HPDE6-E6E7 (cell line): Measurements from ENCODE around the gene GFER.
"Not testable (repeated sequence)": the region's sequence is repeated elsewhere in the genome, so short reads cannot be mapped to it uniquely, and the experiment has no call there.

Experiments
- DNase-seq: peaks from one replicate; pipeline ENCODE4 v3.0.0; 2011; ENCODE audit warnings: missing footprints; ENCODE audit errors: extremely low spot score

The GFER gene

DNA sequence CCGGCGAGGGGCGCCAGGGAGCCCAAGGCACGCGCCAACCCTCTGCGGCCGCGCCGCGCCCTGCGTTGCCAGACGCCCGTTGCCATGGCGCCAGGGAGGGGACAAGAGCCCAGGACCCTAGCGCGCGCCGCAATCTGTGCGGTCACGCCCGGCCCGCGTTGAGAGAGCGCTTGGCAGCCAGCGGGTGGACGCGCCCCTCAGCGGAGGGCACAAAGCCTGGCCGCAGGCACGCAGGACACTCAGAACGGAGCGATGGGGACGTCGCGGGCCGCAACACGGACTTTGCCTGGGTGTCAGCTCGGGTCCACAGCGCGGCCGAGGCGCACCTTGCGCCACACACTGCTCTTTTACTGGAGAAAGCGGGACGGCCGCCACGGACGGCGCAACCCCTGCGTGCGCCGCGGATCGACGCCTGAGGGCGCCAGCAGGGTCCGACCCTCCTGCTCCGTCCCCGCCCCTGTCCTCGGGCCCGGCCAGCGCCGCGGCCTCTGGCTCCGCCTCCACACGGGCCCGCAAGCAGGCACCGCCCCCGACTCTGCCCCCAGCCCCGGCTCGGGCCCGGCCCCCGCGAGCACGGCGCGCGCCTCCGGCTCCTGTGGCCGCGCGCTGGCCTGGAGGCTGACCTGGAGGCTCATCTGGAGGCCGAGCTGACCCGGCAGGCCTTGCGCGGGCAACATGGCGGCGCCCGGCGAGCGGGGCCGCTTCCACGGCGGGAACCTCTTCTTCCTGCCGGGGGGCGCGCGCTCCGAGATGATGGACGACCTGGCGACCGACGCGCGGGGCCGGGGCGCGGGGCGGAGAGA, at the start of gene GFER:
GFER (plus strand) TSS at position 650 of the 803 bp plus-strand sequence; CDS start at position 676, 26 bp downstream.
- peak; percentile 72 for DNase-seq

- no peak for DNase-seq
These were observed 47.0 kb upstream of the GFER start for GRCh38 chr16:1936945-1937479.

DNA sequence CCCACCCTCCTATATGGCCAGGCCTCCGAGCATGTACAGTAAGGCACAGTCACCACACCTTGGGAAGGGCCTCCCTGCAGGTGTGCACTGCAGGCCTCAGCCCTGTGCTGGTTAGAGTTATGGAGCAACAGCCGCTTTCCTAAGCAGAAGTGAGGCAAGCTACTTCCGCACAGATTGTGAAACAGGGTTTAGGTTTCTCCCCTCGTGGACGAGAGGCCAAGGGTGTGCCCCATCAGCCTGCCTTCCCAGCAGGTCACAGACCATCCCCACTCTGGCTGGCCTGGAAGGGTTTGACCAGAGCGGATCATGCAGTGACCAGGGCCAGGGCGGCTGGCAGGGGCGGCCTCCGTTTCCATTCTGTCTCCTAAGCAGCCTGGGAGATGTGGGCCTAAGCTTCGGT, 45.7 kb upstream of the GFER start:
- DNase-seq, result no peak

DNA sequence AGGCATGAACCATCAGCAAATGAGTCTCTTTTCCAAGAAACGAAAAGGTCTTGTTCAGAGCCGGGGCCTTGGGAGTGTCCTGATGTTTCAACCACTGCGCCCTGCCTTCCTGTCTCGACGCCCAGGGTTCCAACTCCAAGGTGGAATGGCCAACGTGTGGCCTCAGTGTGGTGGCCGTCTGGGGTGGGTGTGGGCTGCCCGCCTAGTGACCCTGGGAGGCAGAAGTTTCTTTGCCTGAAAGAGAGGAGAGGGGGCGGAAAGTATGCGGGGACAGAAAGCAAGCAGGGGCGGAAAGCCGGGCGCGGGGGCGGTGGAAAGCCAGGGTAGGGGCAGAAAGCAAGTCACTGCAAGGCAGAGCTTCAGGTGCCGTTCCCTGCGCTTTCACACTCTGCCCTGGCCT, 45.1 kb upstream of the GFER start:
- DNase-seq, result no peak

GRCh38 chr16:1939833-1940232, 44.2 kb upstream of the GFER start:
- not testable (repeated sequence) for DNase-seq

GRCh38 chr16:1940273-1941161, 43.5 kb upstream of the GFER start:
- DNase-seq, result no peak

GRCh38 chr16:1941162-1942046, 42.6 kb upstream of the GFER start:
- no peak for DNase-seq

GRCh38 chr16:1942047-1942809, 41.8 kb upstream of the GFER start:
- DNase-seq, result no peak

DNA sequence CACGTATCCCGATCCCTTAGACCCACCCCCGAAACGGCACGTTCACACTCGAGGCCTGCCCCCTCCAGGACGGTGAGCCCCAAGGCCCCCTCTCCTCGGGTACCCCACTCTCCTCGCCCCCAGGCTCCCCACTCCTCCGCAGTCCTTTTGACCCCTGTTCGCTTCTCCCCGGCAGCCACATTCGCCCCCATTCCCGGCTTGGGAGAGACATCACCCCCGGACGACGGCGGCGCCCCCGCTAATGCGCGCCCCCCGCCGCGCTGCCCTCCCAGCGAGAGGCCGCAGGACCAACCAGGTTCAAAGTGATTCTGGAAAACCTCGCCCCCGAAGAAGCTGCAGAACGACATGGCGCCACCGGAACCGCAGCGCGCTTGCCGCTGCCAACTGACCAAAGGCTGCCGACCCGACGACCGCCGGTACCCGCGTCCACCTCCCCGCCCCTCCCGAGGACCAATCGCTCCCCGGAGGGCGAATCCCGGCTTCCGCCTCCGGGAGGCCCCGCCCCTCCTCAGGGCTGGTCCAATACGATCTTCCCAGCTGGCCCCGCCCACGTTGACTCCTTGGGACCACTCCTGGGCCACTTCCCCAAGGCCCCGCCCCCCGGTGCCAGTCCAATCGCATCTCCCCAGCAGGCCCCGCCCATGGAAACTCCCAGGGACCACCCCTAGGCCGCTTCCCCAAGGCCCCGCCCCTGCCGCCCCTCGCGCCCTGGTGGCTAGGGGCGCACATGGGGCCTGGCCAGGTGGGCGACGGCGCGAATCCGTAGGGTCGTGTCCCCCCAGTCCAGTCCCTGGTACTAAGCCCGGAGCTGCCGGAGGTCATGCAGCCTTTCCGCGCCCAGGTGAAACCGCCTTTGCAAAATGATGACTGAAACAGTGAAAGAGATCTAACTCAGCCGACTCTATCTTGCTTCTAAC, 40.9 kb upstream of the GFER start, which contains the start of gene MSRB1:
MSRB1 (minus strand) TSS at position 390 of the 917 bp plus-strand sequence; CDS start at position 347, 43 bp downstream.
- peak; percentile 96 for DNase-seq

GRCh38 chr16:1944612-1945199, 39.3 kb upstream of the GFER start:
- DNase-seq, result no peak

DNA sequence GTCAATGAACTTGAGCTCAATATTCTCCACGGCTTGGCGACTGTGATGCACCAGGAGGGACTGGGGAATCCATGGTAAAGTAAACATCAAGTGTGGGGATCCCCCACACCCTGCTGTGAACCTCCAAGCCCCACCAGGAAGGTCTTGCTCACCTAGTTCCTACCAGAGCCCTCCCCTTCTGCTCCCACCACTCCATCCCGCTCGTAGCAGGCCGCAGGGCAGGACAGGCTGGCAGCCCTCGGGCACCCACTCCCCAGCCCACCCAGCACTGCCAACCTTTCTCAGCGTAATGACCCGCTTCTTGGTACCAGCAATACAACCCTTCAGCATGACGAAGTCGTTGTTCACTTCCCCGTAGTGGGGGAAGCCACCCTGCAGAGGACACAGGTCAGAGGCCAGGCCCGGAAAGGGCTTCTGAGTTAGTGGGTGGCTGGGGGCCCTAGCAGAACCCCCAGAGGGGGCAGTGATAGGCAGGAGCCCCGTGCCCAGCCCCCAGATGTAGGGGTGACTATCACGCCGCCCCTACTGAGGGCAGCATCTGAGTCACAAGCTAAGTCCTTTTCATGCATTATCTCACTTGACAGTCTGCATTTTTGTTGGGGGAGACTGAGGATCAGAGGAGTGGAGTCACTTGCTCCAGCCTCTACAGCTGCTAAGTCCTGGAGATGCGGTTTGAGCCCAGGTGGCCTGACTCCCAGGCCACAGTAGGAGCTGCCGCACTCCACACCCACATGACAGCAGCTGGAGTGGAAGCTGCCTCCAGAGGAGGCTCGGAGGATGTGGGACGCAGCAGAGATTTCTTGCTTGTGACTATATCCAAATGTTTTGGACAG, 38.2 kb upstream of the GFER start:
- DNase-seq, result no peak

DNA sequence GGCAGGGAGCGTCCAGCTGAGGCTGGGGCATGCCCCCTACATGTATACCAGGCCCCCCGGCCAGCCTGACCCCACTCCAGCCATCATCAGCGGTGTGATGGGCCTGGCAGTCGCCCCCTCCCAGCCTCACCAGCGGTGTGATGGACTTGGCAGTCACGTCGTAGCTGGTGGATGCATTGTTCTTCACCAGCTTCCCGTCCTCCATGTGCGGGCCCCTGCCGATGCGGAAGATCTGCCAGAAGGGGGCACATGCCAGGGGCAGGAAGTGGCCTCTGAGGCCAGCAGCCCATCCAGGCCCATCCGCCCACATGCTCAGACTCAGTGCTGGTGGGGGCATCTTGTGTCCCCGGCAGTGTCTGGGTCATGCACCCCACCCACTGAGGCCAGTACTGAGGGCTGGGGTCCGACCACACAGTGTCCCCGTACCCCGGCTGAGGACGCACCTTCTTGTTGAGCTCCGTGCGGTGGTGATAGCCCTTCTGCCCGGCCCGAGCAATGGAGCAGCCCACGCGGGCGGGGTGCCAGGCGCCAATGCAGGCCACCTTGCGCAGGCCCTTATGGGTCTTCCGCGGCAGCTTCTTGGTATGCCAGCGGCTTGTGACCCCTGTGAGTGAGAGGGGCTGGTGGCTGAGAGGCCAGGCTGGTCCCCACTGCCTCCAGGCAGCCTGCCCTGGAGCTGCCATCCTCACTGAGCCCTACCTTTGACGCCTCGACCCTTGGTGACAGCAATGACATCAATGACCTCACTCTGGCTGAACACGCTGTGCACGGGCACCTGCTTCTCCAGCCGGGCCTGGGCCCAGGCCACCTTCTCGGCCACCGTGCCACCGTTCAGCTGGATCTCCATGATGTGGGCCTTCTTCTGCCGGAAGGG, 37.3 kb upstream of the GFER start:
- no peak for DNase-seq

- DNase-seq, result no peak
These were observed 36.7 kb upstream of the GFER start for GRCh38 chr16:1947369-1947670.

- DNase-seq, result no peak
These were observed 34.5 kb upstream of the GFER start for GRCh38 chr16:1949507-1949906.

GRCh38 chr16:1950047-1950446, 33.9 kb upstream of the GFER start:
- no peak for DNase-seq

DNA sequence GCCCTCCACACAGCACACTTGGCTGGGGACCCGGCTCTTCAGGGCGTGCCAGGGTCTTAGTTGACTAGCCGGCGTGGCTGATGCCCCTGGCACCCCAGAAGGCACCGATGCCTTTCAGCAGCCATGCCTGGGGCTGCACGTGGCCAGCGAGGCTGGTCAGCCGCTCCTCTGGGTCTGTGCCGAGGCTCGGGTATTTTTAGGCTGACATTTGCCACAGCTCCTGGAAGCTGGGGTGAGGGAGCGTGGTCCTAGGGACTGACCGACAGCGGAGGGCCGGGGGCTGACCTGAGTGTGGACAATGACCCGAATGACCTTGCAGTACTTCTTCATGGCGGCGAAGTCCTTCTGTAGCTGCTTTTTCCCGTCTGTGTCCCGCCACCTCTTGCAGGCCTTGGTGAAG, 33.4 kb upstream of the GFER start:
- no peak for DNase-seq

DNA sequence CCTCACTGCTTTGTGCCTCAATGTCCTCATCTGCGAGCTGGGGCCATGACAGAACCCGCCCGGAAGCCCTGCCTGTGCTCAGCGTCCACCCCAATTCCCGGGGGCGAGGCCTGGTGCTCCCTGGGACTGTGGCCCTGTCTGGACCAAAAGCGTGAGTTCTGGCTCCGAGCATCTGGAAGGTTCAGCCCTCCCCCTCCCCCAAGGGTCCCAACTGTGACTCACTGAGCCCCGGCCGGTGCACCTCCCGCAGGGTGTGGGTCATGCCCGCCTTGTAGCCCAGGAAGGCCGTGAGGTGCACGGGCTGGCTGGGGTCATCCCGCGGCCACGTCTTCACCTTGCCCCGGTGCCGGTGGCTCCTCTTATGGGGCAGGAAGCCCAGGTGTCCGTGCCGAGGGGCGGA, 30.3 kb upstream of the GFER start:
- no peak for DNase-seq
